CD14-positive monocyte (primary cell): ENCODE results near the gene PPP6C. TPM values are rescaled to one million over a fixed set of nuclear protein-coding genes. Genes with fewer than 3 reads are reported as not detected.

Experiments
- DNase-seq, 3 donors: peaks; one replicate each; pipeline ENCODE4 v3.0.0-alpha.2; 2011 to 2022
- H2AFZ ChIP-seq: 2 replicates; pipeline ENCODE4 v1.6.0; 2012; ENCODE audit warnings: mild to moderate bottlenecking, low read depth, low read length, inconsistent platforms; ENCODE audit not compliant: insufficient read depth, poor library complexity, severe bottlenecking
- H3K27ac ChIP-seq, 2 donors: 1 replicate in 1 of 2; 2 replicates in 1 of 2; pipeline ENCODE4 v1.5.1; 2012 to 2013; ENCODE audit warnings: low read length in 2 of 2, control low read depth in 1 of 2, inconsistent platforms in 1 of 2, low read depth in 1 of 2, mild to moderate bottlenecking in 1 of 2
- H3K27me3 ChIP-seq, 2 donors: one replicate each; pipeline versions ENCODE4 v1.6.0 to v1.6.1; 2011 to 2013; ENCODE audit warnings: low read length in 2 of 2; ENCODE audit not compliant: control insufficient read depth in 2 of 2, insufficient read depth in 2 of 2
- H3K36me3 ChIP-seq, 2 donors: replicated peaks in 1 of 2; 1 replicate in 1 of 2; 2 replicates in 1 of 2; pipeline versions ENCODE4 v1.5.1 to v1.6.1; 2012 to 2013; ENCODE audit warnings: low read length in 2 of 2, control low read depth in 1 of 2, inconsistent platforms in 1 of 2, mild to moderate bottlenecking in 1 of 2; ENCODE audit not compliant: insufficient read depth in 2 of 2, control insufficient read depth in 1 of 2
- H3K4me1 ChIP-seq, 2 donors: 1 replicate in 1 of 2; 2 replicates in 1 of 2; pipeline versions ENCODE4 v1.5.1 to v1.6.1; 2012 to 2013; ENCODE audit warnings: low read length in 2 of 2, control low read depth in 1 of 2, inconsistent platforms in 1 of 2, mild to moderate bottlenecking in 1 of 2, moderate library complexity in 1 of 2; ENCODE audit not compliant: insufficient read depth in 2 of 2, control insufficient read depth in 1 of 2
- H3K4me2 ChIP-seq: replicated peaks from 2 replicates; pipeline ENCODE3; 2012; ENCODE audit warnings: low read length, moderate library complexity, mild to moderate bottlenecking; ENCODE audit not compliant: poor library complexity, severe bottlenecking; ENCODE audit errors: extremely low read depth
- H3K4me3 ChIP-seq, 3 experiments: fragments of 200-600 bp in 1 of 3; sonication (generic) in 1 of 3; replicated peaks in 1 of 3; 1 replicate in 2 of 3; 2 replicates in 1 of 3; pipeline ENCODE4 v1.5.1; 2011 to 2013; ENCODE audit warnings: low read length in 3 of 3, mild to moderate bottlenecking in 3 of 3, control low read depth in 2 of 3, low read depth in 2 of 3, inconsistent platforms in 1 of 3, moderate library complexity in 1 of 3
- H3K79me2 ChIP-seq: 2 replicates; pipeline ENCODE4 v1.6.0; 2012; ENCODE audit warnings: mild to moderate bottlenecking, control low read depth, inconsistent platforms, low read length, moderate library complexity; ENCODE audit not compliant: insufficient read depth
- H3K9ac ChIP-seq: 2 replicates; pipeline ENCODE4 v1.6.0; 2017; ENCODE audit warnings: low read length, mild to moderate bottlenecking; ENCODE audit not compliant: insufficient read depth, poor library complexity, severe bottlenecking
- H3K9me3 ChIP-seq, 2 donors: replicated peaks in 1 of 2; 1 replicate in 1 of 2; 2 replicates in 1 of 2; pipeline versions ENCODE4 v1.5.1 to v1.6.1; 2012 to 2013; ENCODE audit warnings: low read length in 2 of 2, control low read depth in 1 of 2; ENCODE audit not compliant: control insufficient read depth in 1 of 2, insufficient read depth in 1 of 2
- H4K20me1 ChIP-seq: 2 replicates; pipeline ENCODE4 v1.6.0; 2012; ENCODE audit warnings: mild to moderate bottlenecking, low read length, control low read depth, moderate library complexity; ENCODE audit not compliant: insufficient read depth
- H3K27ac Mint-ChIP-seq, 7 donors: one replicate each; pipeline ENCODE4 v1.8.0; 2020; ENCODE audit warnings: mild to moderate bottlenecking in 7 of 7, mixed read lengths in 7 of 7, moderate library complexity in 6 of 7, inconsistent platforms in 2 of 7
- H3K27me3 Mint-ChIP-seq, 3 donors: one replicate each; pipeline ENCODE4 v1.8.0; 2021 to 2022; ENCODE audit warnings: low read depth in 3 of 3, mild to moderate bottlenecking in 3 of 3, mixed read lengths in 3 of 3, moderate library complexity in 3 of 3, inconsistent platforms in 1 of 3
- H3K36me3 Mint-ChIP-seq, 2 donors: one replicate each; pipeline ENCODE4 v1.8.0; 2020; ENCODE audit warnings: mixed read lengths in 2 of 2, inconsistent platforms in 1 of 2, mild to moderate bottlenecking in 1 of 2
- H3K4me1 Mint-ChIP-seq: one replicate; pipeline ENCODE4 v1.8.0; 2020; ENCODE audit warnings: mild to moderate bottlenecking, mixed read lengths
- H3K4me3 Mint-ChIP-seq, 2 donors: one replicate each; pipeline ENCODE4 v1.8.0; 2020; ENCODE audit warnings: mild to moderate bottlenecking in 2 of 2, mixed read lengths in 2 of 2, moderate library complexity in 1 of 2
- H3K9me3 Mint-ChIP-seq, 7 donors: one replicate each; pipeline ENCODE4 v1.8.0; 2020 to 2022; ENCODE audit warnings: mixed read lengths in 7 of 7, mild to moderate bottlenecking in 6 of 7, moderate library complexity in 6 of 7, inconsistent platforms in 2 of 7
- WGBS: methylation state at CpG from one replicate; pipeline ENCODE4 v1.1.5; 2013; ENCODE audit warnings: missing lambda C conversion rate; ENCODE audit not compliant: insufficient coverage; 5-methylcytosine and 5-hydroxymethylcytosine counted together
- intact Hi-C, 2 donors: fragments of 100-400 bp; cut with micrococcal nuclease; formaldehyde crosslinking; loops; one replicate each; pipeline versions ENCODE4 v1.15.0 to v1.15.1; 2023
- polyA plus RNA-seq, 3 donors: library from polyadenylated mRNA; depleted of rRNA in 1 of 3; unstranded in 2 of 3; stranded (reverse) in 1 of 3; fragments of 300-500 nt in 2 of 3; fragments of >200 nt in 1 of 3; fragmentation: Illumina TruSeq in 2 of 3; gene quantifications; 1 replicate in 2 of 3; 2 replicates in 1 of 3; pipeline ENCODE4 v1.2.3, GENCODE V29; 2012 to 2021
- TF ChIP-seq, protein P1 (sequence below): fragments of 200-600 bp; IDR thresholded peaks from one replicate; pipeline ENCODE4 v1.8.0; 2022; ENCODE audit warnings: antibody characterized with exemption, mild to moderate bottlenecking

The PPP6C gene
- polyA plus RNA-seq, 3 donors = 20.0 to 48.1 (median 36.9) TPM

- Histone ChIP-seq H3K27me3 (no peaks in the 10 kb centered on the region), H3K27ac (no peak overlapping the region), H2AFZ (no peak overlapping the region), H3K79me2 (peaks cover 4% of the 10 kb centered on the region), H3K36me3 (no peaks in the 10 kb centered on the region), H3K4me1 (peaks cover 0 to under 1% of the 10 kb centered on the region in 2 donors), H3K4me3 (no peak overlapping the region), H3K4me2 (no peak overlapping the region), H3K9me3 (no peaks in the 10 kb centered on the region), H3K9ac (no peak overlapping the region), H4K20me1 (no peaks in the 10 kb centered on the region)
- Mint-ChIP-seq H3K36me3 (peaks cover 0 to 14% of the 10 kb centered on the region in 2 donors), H3K27ac (no peak overlapping the region), H3K27me3 (no peaks in the 10 kb centered on the region), H3K4me1 (peaks cover 3% of the 10 kb centered on the region), H3K4me3 (no peak overlapping the region), H3K9me3 (peaks cover 0 to 4% (median 0%) of the 10 kb centered on the region in 7 donors)
- 89% methylated on average over 3 of the region's 4 CpGs for WGBS
- TF ChIP-seq, protein P1, sequence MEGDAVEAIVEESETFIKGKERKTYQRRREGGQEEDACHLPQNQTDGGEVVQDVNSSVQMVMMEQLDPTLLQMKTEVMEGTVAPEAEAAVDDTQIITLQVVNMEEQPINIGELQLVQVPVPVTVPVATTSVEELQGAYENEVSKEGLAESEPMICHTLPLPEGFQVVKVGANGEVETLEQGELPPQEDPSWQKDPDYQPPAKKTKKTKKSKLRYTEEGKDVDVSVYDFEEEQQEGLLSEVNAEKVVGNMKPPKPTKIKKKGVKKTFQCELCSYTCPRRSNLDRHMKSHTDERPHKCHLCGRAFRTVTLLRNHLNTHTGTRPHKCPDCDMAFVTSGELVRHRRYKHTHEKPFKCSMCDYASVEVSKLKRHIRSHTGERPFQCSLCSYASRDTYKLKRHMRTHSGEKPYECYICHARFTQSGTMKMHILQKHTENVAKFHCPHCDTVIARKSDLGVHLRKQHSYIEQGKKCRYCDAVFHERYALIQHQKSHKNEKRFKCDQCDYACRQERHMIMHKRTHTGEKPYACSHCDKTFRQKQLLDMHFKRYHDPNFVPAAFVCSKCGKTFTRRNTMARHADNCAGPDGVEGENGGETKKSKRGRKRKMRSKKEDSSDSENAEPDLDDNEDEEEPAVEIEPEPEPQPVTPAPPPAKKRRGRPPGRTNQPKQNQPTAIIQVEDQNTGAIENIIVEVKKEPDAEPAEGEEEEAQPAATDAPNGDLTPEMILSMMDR = no peak
- DNase-seq = no peak
- intact Hi-C loops = no loop called here
Observed at GRCh38 chr9:125137200-125137599, 52.4 kb downstream of the PPP6C start.

- H3K4me1 ChIP-seq = no peaks in the 10 kb centered on the region
- no peaks in the 10 kb centered on the region for H3K4me1 Mint-ChIP-seq
- no peaks in the 10 kb centered on the region for H3K36me3 ChIP-seq
- H3K4me3 Mint-ChIP-seq = no peak overlapping the region
- no peaks in the 10 kb centered on the region for H4K20me1 ChIP-seq
- no peak overlapping the region for H3K27ac Mint-ChIP-seq
- no peaks in the 10 kb centered on the region for H3K27me3 Mint-ChIP-seq
- intact Hi-C loops = no loop called here
- H3K4me2 ChIP-seq = no peak overlapping the region
- no peak overlapping the region for H3K4me3 ChIP-seq
- peaks cover 0 to 14% of the 10 kb centered on the region in 2 donors for H3K36me3 Mint-ChIP-seq
- no peaks in the 10 kb centered on the region for H3K9me3 ChIP-seq
- TF ChIP-seq, protein P1 = no peak
- no peak overlapping the region for H2AFZ ChIP-seq
- no peaks in the 10 kb centered on the region for H3K27me3 ChIP-seq
- peaks cover 0 to 4% (median 0%) of the 10 kb centered on the region in 7 donors for H3K9me3 Mint-ChIP-seq
- no peak overlapping the region for H3K27ac ChIP-seq
- no peak overlapping the region for H3K9ac ChIP-seq
- DNase-seq = no peak
- H3K79me2 ChIP-seq = peaks cover 4% of the 10 kb centered on the region
Observed at GRCh38 chr9:125134976-125135375, 54.6 kb downstream of the PPP6C start.
